Left hindlimb (tissue), 1 donor: ENCODE measurements around the gene ALDH3B1.

ENCODE experiments used
- DNase-seq: peaks from one replicate; pipeline ENCODE4 v3.0.0-alpha.2; 2018

ALDH3B1 gene

DNA sequence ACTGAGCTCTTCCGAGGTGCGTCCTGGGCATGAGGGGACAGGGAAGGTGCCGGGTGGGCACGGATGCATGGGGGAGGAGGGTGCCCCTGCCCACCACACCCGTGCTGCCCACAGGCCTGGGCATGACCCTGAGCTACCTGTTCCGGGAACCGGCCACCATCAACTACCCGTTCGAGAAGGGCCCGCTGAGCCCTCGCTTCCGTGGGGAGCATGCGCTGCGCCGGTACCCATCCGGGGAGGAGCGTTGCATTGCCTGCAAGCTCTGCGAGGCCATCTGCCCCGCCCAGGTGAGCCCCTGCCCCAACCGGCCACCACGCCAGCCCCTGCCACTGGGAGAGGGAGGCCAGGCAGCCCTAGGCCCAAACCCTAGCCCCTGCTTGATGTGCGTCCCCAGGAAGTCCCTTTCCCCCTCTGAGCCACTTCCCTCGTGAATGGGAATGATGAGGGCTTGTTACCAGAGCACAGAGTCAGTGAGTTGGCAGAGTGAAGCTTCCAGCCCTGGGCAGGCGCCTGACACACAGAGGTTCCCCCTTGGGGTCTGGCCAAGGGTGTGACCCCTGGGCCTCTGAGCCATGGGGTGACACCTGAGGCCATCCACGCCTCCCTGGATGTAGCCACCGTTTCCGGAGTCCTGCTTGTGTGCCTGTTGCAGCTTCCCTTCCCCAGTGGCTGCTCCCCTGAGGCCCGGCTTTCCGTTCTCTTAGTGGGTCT lies 23.0 kb downstream of the ALDH3B1 start:
- DNase-seq = no peak

DNA sequence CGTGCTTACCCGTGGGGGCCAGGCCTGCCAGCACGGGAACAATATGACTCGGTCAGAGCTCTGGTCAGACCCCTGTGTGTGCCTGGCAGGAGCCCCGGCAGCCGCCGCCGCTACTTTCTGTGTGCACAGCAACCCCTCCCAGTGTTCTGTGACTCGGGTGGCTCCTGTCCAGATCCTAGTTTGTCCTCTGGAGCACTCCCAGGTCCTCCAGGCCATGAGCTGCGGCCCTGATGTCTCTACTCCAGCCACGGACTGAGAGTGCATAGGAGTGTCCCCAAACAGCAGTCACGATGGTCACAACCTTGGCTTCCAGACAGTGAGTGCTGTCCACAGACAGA lies 23.6 kb downstream of the ALDH3B1 start:
- DNase-seq = no peak

DNA sequence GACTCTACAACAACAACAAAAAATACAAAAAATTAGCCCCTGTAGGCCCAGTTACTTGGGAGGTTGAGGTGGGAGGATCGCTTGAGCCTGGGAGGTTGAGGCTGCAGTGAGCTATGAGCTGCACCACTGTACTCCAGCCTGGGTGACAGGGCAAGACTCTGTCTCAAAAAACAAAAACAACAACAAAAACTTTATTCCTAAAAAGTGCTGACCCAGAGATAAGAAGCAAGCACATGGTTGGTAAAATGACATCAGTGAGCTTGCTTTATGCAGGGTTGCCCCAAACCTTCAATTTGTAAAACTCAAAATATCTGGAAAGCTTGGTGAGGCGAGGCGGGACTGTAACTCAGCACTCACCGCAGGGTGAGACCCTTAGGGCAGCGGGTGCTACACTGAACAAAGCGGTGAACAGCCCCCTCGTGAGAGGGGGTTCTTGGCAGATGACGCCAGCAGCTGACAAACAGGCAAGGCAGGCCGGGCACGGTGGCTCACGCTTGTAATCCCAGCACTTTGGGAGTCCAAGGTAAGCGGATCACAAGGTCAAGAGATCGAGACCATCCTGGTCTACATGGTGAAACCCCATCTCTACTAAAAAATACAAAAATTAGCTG lies 25.2 kb downstream of the ALDH3B1 start:
- no peak for DNase-seq

DNA sequence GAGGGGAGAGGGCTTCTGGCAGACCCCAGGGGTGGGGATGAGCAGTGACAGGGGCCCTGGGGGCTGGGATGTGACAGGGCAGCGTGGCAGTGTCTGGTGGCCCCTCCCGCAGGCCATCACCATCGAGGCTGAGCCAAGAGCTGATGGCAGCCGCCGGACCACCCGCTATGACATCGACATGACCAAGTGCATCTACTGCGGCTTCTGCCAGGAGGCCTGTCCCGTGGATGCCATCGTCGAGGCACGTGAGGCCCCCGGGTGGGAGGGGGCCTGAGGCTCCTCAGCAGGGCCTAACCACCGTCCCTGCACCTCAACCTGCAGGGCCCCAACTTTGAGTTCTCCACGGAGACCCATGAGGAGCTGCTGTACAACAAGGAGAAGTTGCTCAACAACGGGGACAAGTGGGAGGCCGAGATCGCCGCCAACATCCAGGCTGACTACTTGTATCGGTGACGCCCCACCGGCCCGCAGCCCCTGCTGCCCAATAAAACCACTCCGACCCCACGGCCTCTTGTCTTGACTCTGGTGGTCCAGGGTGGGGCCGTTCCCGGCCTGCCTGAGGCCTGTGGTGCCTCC lies 26.1 kb downstream of the ALDH3B1 start:
- no peak for DNase-seq

DNA sequence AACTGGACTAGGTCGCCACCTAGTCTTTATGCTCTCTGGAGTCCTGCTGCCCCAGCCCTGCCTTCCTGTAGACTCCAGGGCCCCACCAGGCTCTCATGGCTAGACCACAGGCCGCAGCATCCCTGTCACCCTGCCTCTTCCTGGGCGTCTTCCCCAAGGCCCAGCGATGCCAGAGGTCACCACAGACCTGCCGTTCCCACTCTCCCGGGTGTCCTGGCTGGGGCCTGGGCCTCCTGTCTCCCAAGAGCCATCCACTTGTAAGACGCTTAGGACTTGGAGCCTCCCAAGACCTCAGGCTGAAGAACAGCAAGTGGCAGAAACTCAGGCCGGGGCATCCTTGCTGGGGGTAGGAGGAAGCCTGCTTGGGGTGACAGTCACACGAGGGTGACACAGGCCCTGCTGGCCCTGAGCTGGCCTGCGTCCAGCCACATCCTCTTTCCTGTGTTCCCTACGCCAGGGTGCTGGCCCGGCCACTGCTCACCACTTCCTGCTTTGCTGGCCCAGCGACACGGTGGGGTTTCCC lies 26.7 kb downstream of the ALDH3B1 start:
- no peak for DNase-seq

DNA sequence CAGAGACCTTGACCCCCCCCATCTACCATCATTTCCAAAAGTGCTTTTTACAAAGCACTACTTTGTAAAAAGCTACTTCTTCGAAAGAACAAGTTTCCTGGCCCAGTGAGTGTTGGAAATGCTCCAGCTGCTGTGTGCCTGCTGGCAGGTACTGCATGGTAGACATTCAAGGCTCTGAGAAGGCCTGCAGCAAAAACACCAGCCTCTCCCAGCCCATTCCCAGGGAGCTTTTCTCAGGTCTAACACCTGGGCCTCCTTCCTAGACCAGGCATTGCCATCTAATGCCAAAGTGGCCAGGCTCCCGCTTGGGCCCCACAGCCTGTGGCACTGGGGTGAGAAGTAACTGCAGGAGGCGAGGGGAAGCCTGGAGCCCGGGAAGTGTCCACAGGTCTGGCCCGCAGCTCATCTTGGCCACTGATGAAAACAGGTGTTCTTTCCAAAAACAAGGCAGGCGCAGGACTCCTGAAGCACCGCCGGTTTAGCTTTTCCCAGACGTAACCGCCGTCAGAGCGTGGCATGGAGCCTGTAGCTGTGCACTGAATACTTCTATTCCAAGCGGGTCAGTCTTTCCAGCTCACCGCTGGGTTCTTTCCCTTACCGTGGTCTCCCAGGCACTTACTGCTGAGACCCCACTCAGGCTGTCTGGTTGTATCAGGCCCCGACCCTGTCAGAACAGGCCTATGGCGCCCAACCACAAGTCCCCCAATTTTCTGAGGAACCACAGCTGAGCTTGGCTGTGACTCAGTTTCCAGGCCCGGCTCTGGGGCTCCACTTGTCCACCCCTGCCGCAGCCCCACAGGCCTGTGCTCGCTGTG lies 27.5 kb downstream of the ALDH3B1 start:
- DNase-seq = no peak

DNA sequence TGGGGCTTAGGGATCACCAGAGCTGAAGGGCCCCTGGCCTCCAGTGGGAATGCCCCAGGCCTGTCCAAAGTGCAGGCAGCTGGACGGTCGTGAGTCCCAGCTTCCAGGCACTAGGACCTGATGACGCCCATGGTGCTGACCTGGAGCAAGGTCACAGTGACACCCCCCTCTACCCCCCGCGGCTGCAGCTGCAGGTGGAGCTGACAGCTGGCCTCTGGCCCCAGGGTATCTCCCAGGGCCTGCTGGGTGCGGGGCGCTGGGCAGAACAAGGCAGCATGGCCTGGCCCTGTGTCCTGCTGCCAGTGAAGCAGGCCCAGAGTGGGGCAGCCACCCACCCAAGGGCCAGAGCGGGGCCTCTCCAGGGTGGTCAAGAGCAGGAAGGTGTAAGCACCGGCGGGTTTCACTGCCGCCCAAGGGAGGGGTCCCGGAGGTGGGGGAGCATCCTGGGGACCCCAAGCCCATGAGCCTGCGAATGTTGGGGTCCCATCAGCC lies 28.1 kb downstream of the ALDH3B1 start:
- no peak for DNase-seq

DNA sequence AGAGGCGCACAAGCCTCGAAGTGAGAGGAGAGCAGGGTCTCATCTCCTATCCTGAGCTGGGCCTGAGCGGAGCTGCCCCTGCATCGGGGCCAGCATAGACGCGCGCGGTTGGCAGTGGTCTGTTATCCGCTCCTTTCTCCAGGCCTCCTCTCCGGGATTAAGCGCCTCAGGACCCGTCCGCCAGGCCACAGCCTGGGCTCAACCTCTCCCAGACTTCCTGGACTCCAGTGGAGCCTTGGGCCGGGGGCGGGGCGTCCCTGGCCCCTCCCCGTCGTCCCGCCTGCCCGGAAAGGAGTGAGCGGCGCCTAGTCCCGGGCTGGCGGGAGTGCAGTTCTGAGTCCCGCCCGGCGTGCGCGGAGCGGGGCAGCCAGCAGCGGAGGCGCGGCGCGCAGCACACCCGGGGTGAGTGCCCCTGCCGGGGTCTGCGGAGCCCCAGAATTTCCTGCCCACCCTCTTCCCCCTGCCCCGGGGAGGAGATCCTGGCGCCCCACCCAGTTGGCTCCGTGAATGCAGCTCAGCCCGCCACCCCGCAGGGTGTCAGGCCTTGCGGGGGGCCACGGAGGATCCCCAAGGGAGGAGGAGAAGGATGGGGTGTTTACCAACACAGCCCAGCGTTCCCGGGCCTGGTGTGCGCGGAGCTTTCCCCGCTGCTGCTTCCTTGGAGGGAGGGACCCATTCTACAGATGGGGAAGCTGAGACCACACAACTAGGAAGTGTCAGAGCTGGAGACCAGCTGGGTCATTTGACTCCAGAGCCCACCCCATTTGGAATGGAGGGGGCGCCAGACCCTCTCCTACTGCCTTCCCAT lies 28.8 kb downstream of the ALDH3B1 start, which contains the start of gene TCIRG1:
Gene TCIRG1, plus strand, starts transcription at position 308 of the 808 bp plus-strand sequence. CDS start 2,247 bp downstream, outside the sequence.
- DNase-seq = peak; percentile 86

DNA sequence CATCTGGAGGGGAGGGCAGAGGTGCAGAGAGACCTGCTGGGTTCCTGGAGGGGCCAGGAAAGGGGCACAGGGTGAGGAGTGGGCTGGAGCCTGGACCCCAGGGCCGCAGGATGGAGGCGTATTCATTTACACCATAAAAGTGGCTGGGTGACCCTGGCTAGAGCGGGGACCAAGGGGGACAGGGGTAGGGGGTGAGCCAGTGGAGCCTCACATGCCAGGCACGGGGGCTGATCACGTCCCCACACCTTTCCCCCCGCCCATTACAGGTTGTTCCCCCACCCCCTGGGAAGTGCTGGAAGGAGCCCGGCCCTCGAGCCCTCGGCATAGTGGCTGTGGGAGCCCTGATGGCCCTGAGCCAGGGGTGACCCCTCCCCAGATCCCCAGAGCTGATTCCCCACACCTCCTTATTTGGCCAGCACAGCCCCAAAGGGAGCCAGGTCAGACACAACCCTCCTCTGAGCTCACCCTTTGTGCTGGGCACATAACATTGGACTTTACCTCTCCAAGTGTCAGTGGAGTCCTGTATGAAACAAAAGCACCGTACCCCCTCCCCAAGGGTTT lies 29.5 kb downstream of the ALDH3B1 start:
- peak; percentile 39 for DNase-seq

DNA sequence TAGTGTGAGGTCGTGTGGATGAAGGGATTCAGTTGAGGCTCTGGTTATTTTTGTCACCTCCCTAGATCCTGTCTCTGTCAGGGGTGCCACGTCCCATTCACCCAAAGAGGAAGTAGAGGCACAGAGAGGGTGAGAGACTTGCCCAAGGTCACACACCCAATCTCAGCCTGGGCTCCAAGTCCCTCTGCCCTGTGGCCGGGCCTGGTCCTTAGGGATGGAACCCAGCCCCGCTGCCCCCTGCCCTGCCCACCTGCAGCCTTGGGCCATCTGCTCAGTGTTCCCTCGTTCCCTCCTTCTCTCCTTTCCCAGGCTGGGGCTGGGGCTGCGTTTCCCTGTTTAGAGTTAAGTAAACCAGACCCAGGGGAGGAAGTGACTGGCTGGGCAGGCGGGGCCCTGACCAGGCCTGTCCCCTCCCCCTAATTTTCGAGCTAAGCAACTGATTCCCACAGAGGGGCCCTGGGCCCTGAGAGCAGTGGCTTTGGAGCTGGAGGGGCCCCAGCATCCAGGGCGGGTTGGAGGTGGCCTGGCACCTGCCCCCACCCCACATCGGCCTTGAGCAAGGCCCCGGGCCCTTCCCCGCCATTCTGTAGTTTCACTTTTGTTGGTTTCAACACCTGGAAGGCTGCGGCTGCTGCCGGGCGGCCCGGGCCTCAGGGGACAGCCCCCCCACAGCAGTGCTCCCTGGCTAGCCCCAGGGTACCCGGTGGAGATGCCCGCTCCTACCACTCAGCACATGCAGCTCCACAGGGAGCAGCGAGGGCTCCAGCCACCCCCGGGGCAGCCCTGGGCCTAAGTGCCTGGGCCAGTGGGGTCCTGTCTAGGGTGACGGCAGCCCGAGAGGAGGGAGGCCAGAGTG lies 30.2 kb downstream of the ALDH3B1 start:
- DNase-seq = peak; percentile 74

DNA sequence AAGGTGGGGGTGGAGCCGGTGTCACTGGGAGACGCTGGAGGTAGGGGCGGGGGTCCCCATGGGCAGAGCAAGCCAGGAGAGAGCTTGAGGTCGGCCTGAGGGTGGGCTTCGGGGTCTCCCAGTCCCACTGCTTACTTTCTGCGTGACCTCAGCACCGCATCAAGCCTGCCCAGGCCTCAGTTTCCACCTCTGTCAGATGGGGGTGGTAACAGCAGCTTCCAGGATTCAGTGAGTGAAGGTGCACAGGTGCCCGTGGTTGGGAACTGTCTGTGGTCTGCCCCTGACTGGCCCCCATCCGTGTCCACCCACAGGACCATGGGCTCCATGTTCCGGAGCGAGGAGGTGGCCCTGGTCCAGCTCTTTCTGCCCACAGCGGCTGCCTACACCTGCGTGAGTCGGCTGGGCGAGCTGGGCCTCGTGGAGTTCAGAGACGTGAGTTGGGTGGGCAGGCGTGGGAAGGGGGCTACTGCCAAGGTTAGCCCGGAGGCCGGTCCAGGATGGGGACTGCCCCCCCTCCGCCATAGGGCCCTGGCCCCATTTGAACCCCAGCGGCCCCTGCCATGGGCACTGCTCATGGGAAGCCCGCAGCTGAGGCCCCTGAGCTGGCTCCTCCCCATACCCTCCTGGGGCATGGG lies 30.9 kb downstream of the ALDH3B1 start:
- DNase-seq = peak; percentile 45

DNA sequence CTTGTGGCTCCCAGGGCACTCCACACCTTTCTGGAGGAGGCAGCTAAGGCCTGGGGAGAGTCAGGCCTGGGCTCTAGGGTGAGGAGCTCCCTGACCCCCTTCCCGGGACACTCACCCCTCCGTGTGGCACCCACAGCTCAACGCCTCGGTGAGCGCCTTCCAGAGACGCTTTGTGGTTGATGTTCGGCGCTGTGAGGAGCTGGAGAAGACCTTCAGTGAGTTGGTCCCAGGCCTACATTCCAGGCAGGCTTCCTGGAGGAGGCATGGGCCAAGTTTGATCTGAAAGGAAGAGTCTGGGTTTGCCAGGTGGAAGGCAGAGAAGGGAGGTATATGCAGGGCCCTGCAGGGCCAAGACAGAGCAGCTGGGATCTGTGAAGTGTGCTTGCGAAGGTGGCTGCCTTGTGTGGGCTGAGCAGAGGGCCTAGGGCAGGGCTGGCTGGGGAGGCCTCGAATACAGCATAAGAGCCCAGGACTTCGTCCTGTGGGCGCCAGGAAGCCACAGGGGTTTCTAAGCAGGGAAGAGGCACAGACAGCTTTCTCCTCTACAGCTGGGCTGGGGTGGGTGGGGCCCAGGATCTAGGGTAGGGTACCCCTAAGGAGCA lies 31.6 kb downstream of the ALDH3B1 start:
- DNase-seq = peak; percentile 16

DNA sequence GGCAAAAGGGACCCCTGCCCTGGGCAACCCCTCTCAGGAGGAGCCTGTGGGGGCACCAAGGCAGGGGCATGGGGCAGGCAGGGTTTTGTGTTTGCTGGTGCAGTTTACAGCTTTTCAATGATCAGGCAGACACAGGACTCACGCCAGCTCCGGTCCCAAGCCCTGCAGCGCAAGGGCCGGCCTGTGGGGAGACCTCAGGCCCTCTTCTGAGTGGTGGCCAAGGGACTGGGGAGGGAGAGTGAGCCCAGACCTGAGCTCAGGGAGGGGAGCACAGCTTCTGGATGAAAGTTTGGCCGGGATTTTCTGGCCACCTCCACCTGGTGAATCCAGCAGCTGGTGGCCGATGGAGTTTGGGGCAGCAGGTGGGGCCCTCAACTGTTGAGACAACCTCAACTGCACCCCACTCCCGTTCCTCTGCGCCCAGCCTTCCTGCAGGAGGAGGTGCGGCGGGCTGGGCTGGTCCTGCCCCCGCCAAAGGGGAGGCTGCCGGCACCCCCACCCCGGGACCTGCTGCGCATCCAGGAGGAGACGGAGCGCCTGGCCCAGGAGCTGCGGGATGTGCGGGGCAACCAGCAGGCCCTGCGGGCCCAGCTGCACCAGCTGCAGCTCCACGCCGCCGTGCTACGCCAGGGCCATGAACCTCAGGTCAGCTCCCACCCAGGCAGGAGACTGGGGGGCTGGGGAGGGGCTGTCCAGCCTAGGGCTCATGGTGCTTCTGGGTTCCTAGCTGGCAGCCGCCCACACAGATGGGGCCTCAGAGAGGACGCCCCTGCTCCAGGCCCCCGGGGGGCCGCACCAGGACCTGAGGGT lies 32.3 kb downstream of the ALDH3B1 start:
- DNase-seq = peak; percentile 37

DNA sequence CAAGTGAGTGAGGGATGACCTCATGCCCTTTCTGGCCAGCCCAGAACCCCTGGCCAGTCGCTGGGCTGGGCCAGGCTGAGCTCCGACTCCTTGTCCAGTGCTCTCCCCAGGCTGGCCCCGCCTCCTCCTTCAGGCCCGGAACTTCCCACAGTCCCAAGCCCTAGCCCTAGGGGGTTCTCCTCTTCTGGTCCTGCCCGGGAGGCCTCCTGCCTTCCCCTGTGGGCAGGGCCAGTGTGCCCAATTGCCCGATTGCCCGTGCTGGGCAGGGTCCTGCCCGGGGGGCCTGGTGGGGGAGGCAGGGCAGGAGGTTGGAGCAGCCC lies 32.9 kb downstream of the ALDH3B1 start:
- peak; percentile 31 for DNase-seq

DNA sequence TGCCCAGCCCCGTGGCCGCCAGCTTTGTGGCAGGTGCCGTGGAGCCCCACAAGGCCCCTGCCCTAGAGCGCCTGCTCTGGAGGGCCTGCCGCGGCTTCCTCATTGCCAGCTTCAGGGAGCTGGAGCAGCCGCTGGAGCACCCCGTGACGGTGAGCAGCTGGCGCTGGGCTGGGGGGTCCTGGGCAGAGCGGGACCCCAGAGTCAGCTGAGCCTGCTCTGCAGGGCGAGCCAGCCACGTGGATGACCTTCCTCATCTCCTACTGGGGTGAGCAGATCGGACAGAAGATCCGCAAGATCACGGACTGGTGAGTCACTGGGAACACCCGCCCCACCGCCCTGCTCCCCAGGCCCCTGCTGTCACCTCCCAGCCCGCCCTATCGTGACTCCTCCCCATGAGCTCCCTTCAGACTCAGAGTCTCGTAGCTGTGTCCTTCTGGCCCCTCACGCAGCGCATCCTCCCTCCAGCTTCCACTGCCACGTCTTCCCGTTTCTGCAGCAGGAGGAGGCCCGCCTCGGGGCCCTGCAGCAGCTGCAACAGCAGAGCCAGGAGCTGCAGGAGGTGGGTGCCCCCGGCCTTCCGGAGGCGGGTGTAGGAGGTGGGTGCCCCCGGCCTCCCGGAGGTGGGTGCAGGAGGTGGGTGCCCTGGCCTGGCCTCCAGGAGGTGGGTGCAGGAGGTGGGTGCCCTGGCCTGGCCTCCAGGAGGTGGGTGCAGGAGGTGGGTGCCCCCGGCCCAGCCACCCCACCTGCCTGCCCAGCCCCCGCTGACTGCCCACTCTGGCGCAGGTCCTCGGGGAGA lies 33.4 kb downstream of the ALDH3B1 start:
- DNase-seq = peak; percentile 50

DNA sequence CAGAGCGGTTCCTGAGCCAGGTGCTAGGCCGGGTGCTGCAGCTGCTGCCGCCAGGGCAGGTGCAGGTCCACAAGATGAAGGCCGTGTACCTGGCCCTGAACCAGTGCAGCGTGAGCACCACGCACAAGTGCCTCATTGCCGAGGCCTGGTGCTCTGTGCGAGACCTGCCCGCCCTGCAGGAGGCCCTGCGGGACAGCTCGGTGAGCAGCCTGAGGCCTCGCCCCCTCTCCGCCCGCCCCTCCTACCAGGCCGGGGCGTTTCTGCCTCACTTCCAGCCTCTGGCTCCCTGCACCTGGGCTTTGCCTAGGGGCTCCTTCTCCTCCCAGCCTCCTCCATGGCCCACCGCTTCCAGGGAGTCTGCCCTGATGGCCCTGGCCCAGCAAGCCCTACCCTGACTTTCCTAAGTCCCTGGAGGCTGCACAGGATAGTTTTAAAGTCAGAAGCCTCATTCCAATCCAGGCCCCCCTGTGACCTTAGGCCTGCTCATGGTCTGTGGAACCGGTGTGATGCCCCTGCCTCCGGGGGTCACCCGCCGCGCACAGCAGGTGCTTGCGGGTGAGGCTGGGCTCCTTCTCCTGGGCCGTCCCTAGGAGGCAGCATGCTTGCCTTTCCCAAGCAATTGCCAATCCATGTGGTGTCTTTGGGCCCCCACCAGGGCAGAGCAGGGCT lies 34.2 kb downstream of the ALDH3B1 start:
- DNase-seq = peak; percentile 30

DNA sequence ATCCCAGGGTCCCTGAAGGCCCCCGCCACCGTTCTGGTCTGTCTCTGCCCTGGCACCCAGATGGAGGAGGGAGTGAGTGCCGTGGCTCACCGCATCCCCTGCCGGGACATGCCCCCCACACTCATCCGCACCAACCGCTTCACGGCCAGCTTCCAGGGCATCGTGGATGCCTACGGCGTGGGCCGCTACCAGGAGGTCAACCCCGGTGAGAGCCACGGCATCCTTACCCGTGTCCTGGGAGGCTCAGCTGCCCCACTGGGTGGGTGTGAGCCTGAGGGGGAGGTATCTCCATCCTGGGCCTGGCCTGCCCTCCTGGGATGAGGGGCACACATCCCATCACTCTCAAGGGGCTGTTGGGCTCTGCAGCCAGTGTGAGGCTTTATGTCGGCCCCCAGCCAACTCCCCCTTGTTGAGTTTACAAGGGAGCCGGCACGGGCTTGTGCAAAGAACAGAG lies 34.8 kb downstream of the ALDH3B1 start:
- no peak for DNase-seq
